CD4-positive, alpha-beta T cell (primary cell): ENCODE data around the gene PRSS16. TPM values are rescaled to one million over a fixed set of nuclear protein-coding genes. Genes with fewer than 3 reads are reported as not detected.

Experiments used
- ATAC-seq: fragments of 200-7000 bp; cut with Tn5 transposase; one replicate; pipeline ENCODE4 v1.10.0; 2022; ENCODE audit warnings: mild to moderate bottlenecking; ENCODE audit not compliant: poor library complexity
- CTCF ChIA-PET: fragments of 350-600 bp; sonication (Branson Sonifier 250); formaldehyde crosslinking; loops from one replicate; lab custom pipeline; 2021; ENCODE audit warnings: antibody characterized with exemption, inconsistent platforms; lab: Charles Lee
- POLR2A ChIA-PET: fragments of 350-600 bp; sonication (Branson Sonifier 250); formaldehyde crosslinking; loops from one replicate; lab custom pipeline; 2021; ENCODE audit warnings: antibody characterized with exemption, inconsistent platforms; lab: Charles Lee
- DNase-seq, 14 experiments: peaks; one replicate each; pipeline ENCODE4 v3.0.0-alpha.2; 2013 to 2020; ENCODE audit warnings: mixed read lengths in 2 of 14
- H3K27ac ChIP-seq, 2 donors: one replicate each; pipeline versions ENCODE4 v1.5.1 to v1.7.0; 2013; ENCODE audit warnings: low read length in 2 of 2, low read depth in 1 of 2, mild to moderate bottlenecking in 1 of 2
- H3K27me3 ChIP-seq, 2 experiments: 1 replicate in 1 of 2; 2 replicates in 1 of 2; pipeline versions ENCODE4 v1.6.1 to v1.7.0; 2013; ENCODE audit warnings: low read length in 2 of 2, control low read depth in 1 of 2, mild to moderate bottlenecking in 1 of 2, moderate library complexity in 1 of 2; ENCODE audit not compliant: insufficient read depth in 2 of 2, control insufficient read depth in 1 of 2
- H3K36me3 ChIP-seq: one replicate; pipeline ENCODE4 v1.6.1; 2013; ENCODE audit warnings: low read length, control low read depth; ENCODE audit not compliant: insufficient read depth
- H3K4me1 ChIP-seq: one replicate; pipeline ENCODE4 v1.6.1; 2013; ENCODE audit warnings: low read length, control low read depth; ENCODE audit not compliant: insufficient read depth
- H3K4me3 ChIP-seq: one replicate; pipeline ENCODE4 v1.5.1; 2013; ENCODE audit warnings: mild to moderate bottlenecking, low read length, moderate library complexity
- H3K9me3 ChIP-seq, 2 experiments: 1 replicate in 1 of 2; 2 replicates in 1 of 2; pipeline versions ENCODE4 v1.6.1 to v1.7.0; 2013; ENCODE audit warnings: low read length in 2 of 2, mild to moderate bottlenecking in 2 of 2, control low read depth in 1 of 2, moderate library complexity in 1 of 2; ENCODE audit not compliant: control insufficient read depth in 1 of 2, insufficient read depth in 1 of 2
- H3K27ac Mint-ChIP-seq: one replicate; pipeline ENCODE4 v1.8.0; 2020; ENCODE audit warnings: mixed read lengths
- H3K27me3 Mint-ChIP-seq: one replicate; pipeline ENCODE4 v1.8.0; 2021; ENCODE audit warnings: mixed read lengths
- H3K36me3 Mint-ChIP-seq: one replicate; pipeline ENCODE4 v1.8.0; 2021; ENCODE audit warnings: low read depth, mixed read lengths
- H3K4me1 Mint-ChIP-seq: one replicate; pipeline ENCODE4 v1.8.0; 2021; ENCODE audit warnings: low read depth, mixed read lengths
- H3K4me3 Mint-ChIP-seq: one replicate; pipeline ENCODE4 v1.8.0; 2020; ENCODE audit warnings: mild to moderate bottlenecking, mixed read lengths
- H3K9me3 Mint-ChIP-seq: one replicate; pipeline ENCODE4 v1.8.0; 2020; ENCODE audit warnings: mixed read lengths
- intact Hi-C, 2 experiments: fragments of 100-400 bp; cut with DNase I in 1 of 2; cut with micrococcal nuclease in 1 of 2; formaldehyde crosslinking; loops; one replicate each; pipeline versions ENCODE4 v1.15.1 to v1.9.0; 2023 to 2025; cut with DNase I, micrococcal nuclease
- total RNA-seq, 174 experiments: library from RNA in 2 of 174; stranded (reverse) in 2 of 174; gene quantifications; one replicate each; pipeline ENCODE4 v1.2.3 and lab custom pipeline; 2021 to 2026
- TF ChIP-seq, protein P1 (sequence below): fragments of 200-600 bp; IDR thresholded peaks from one replicate; pipeline ENCODE4 v1.8.0; 2022; ENCODE audit warnings: antibody characterized with exemption, mild to moderate bottlenecking

PRSS16 gene
- total RNA-seq, 2 experiments from 2014 or later: 0.69 to 0.98 TPM

DNA sequence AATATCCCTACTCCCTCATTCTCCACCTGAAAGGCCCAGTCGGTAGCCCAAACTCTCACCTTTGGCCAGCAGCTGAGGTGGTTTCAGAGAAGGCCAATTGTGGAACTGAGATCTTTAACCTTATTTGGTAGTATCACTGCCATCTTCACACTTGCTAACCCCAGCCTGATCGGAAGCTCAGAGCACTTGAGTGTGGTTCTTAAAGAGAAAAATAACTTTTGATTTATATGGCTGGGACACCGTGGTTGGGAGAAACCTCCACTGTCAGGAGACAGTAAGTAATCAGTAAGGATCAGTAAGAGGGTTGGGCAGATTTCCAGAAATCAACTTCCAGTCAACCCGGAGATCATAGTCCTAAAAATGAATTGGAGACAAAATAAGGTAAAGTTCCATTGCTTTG is 22.8 kb upstream of the PRSS16 start:
- no peaks in the 10 kb centered on the region for H3K36me3 Mint-ChIP-seq
- intact Hi-C loops: no loop called here
- ChIA-PET POLR2A (no interaction called here), CTCF (no interaction called here)
- H3K27ac Mint-ChIP-seq: no peak overlapping the region
- Histone ChIP-seq H3K4me3 (no peak overlapping the region), H3K27me3 (peaks cover 26 to 58% of the 10 kb centered on the region in 2 experiments), H3K9me3 (peaks cover 0 to 21% of the 10 kb centered on the region in 2 experiments), H3K4me1 (no peaks in the 10 kb centered on the region), H3K27ac (no peak overlapping the region), H3K36me3 (no peaks in the 10 kb centered on the region)
- TF ChIP-seq, protein P1, sequence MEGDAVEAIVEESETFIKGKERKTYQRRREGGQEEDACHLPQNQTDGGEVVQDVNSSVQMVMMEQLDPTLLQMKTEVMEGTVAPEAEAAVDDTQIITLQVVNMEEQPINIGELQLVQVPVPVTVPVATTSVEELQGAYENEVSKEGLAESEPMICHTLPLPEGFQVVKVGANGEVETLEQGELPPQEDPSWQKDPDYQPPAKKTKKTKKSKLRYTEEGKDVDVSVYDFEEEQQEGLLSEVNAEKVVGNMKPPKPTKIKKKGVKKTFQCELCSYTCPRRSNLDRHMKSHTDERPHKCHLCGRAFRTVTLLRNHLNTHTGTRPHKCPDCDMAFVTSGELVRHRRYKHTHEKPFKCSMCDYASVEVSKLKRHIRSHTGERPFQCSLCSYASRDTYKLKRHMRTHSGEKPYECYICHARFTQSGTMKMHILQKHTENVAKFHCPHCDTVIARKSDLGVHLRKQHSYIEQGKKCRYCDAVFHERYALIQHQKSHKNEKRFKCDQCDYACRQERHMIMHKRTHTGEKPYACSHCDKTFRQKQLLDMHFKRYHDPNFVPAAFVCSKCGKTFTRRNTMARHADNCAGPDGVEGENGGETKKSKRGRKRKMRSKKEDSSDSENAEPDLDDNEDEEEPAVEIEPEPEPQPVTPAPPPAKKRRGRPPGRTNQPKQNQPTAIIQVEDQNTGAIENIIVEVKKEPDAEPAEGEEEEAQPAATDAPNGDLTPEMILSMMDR: no peak
- H3K4me3 Mint-ChIP-seq: no peak overlapping the region
- no peaks in the 10 kb centered on the region for H3K4me1 Mint-ChIP-seq
- no peak for ATAC-seq
- H3K9me3 Mint-ChIP-seq: no peaks in the 10 kb centered on the region
- H3K27me3 Mint-ChIP-seq: peaks cover 76% of the 10 kb centered on the region
- no peak for DNase-seq

DNA sequence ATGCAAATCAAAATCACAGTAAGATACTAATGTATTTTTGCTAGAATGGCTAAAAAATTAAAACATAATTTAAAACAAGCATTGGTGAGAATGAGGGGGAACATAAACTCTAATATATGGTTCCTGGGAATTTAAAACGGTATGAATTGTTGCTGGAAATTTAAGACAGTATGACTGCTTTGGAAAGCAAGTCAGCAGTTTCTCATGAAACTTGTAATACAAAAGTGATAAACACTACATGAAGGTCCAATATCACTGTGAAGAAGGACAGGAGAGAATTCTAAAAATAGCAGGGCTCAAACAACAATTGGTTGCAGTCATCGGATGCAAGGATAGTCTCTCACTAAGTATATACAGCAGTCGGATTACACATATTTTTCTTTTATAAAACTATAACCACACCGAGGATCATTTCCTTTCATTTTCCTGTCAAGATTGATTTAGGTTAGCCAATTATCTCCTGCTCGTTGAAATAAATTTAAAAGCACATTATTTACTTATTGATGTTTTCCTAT is 18.5 kb upstream of the PRSS16 start:
- H3K27me3 Mint-ChIP-seq: peaks cover 82% of the 10 kb centered on the region
- POLR2A ChIA-PET: no interaction called here
- DNase-seq (no peak), ATAC-seq (no peak)
- H3K9me3 Mint-ChIP-seq: peaks cover 3% of the 10 kb centered on the region
- H3K27ac Mint-ChIP-seq: no peak overlapping the region
- Histone ChIP-seq H3K36me3 (no peaks in the 10 kb centered on the region), H3K27me3 (peaks cover 47 to 74% of the 10 kb centered on the region in 2 experiments), H3K9me3 (peaks cover 0 to 26% of the 10 kb centered on the region in 2 experiments), H3K4me1 (no peaks in the 10 kb centered on the region), H3K27ac (no peak overlapping the region), H3K4me3 (no peak overlapping the region)
- intact Hi-C loops: no loop called here
- no peaks in the 10 kb centered on the region for H3K4me1 Mint-ChIP-seq
- TF ChIP-seq, protein P1: no peak
- CTCF ChIA-PET: interaction anchor here (0.6 kb wide), 1 partner anchor 35 kb away, joined by 3 read pairs; no protein-coding TSS in a partner anchor
- H3K4me3 Mint-ChIP-seq: no peak overlapping the region
- no peaks in the 10 kb centered on the region for H3K36me3 Mint-ChIP-seq

DNA sequence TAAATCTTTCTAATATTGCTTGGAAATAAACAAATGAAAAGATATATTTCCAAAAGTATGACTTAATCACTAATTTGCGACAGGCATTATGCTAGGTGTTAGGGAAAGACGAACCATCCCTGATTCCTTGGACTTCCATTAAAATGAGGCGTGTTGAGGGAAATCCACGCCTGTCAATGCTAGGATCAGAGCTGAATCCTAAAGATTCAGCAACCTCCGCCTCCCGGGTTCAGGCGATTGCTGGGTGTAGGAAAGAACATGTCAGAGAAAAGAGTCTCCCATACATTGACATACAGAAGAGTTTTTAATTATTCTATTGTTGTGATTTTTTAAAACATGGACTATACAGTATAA is 16.8 kb upstream of the PRSS16 start:
- POLR2A ChIA-PET: no interaction called here

More for the DNA sequence above, 16.8 kb upstream of the PRSS16 start:
- Mint-ChIP-seq H3K36me3 (no peaks in the 10 kb centered on the region), H3K27me3 (peaks cover 84% of the 10 kb centered on the region), H3K27ac (no peak overlapping the region), H3K9me3 (peaks cover 3% of the 10 kb centered on the region), H3K4me1 (peaks cover 6% of the 10 kb centered on the region), H3K4me3 (no peak overlapping the region)
- no peaks in the 10 kb centered on the region for H3K4me1 ChIP-seq
- H3K27me3 ChIP-seq: peaks cover 50 to 76% of the 10 kb centered on the region in 2 experiments
- no peak for ATAC-seq
- H3K9me3 ChIP-seq: peaks cover 5 to 28% of the 10 kb centered on the region in 2 experiments
- H3K4me3 ChIP-seq: no peak overlapping the region
- CTCF ChIA-PET: no interaction called here
- TF ChIP-seq, protein P1: no peak
- H3K36me3 ChIP-seq: no peaks in the 10 kb centered on the region
- intact Hi-C loops: no loop called here
- no peak overlapping the region for H3K27ac ChIP-seq
- no peak for DNase-seq
